HCT116 (cell line): ENCODE measurements around the gene CDH11. TPM values are rescaled to one million over a fixed set of nuclear protein-coding genes. Genes with fewer than 3 reads are reported as not detected.

Experiments used
- ATAC-seq: fragments of 200-7000 bp; cut with Tn5 transposase; 2 replicates; pipeline ENCODE4 v1.9.1; 2020; ENCODE audit warnings: mild to moderate bottlenecking, moderate library complexity
- BruUV-seq: library from RNA; stranded (reverse); fragments of 400-500 nt; replicated peaks from 2 replicates; lab custom pipeline; 2021; lab: Mats Ljungman, UMichigan
- CTCF ChIA-PET: fragments of 300-600 bp; sonication (Branson Sonifier 250); formaldehyde crosslinking; loops from one replicate; lab custom pipeline; 2021; ENCODE audit warnings: antibody characterized with exemption; lab: Charles Lee
- POLR2A ChIA-PET: fragments of 300-600, 350-600 bp; sonication (Branson Sonifier 250); formaldehyde crosslinking; loops from one replicate; lab custom pipeline; 2021; ENCODE audit warnings: antibody characterized with exemption; lab: Charles Lee
- RAD21 ChIA-PET, 2 experiments: fragments of 300-600 bp; sonication (Branson Sonifier 250); formaldehyde crosslinking; loops; one replicate each; lab custom pipeline; 2023; ENCODE audit warnings: low total read pairs in 2 of 2; ENCODE audit not compliant: uncharacterized antibody in 2 of 2, unreplicated experiment in 2 of 2, low non-redundant PET in 1 of 2; lab: Charles Lee
- DNase-seq: peaks from one replicate; pipeline ENCODE4 v3.0.0-alpha.2; 2010; ENCODE audit warnings: low read depth, low spot score
- H2AFZ ChIP-seq: fragments of 200-600 bp; shearing (Covaris generic), sonication (generic); 2 replicates; pipeline ENCODE4 v1.6.1; 2017; ENCODE audit warnings: low read depth, mixed run types, mixed read lengths, antibody characterized with exemption, low read length; ENCODE audit not compliant: poor library complexity, severe bottlenecking
- H3K27ac ChIP-seq: 2 replicates; pipeline ENCODE4 v1.5.1; 2012; ENCODE audit warnings: low read depth, low read length
- H3K27me3 ChIP-seq: fragments of 200-600 bp; sonication (generic); 2 replicates; pipeline ENCODE4 v1.6.1; 2016; ENCODE audit warnings: mixed run types, low read length, mixed read lengths; ENCODE audit not compliant: insufficient read depth
- H3K36me3 ChIP-seq, 2 experiments: fragments of 200-500 bp in 1 of 2; fragments of 200-600 bp in 1 of 2; sonication (Bioruptor generic) in 1 of 2; sonication (generic) in 1 of 2; 2 replicates each; pipeline versions ENCODE4 v1.5.1 to v1.6.1; 2014 to 2016; ENCODE audit warnings: low read length in 2 of 2, inconsistent platforms in 1 of 2, mixed read lengths in 1 of 2, mixed run types in 1 of 2; ENCODE audit not compliant: insufficient read depth in 2 of 2, control insufficient read depth in 1 of 2
- H3K4me1 ChIP-seq, 2 experiments: fragments of 200-600 bp in 1 of 2; sonication (generic) in 1 of 2; 2 replicates each; pipeline versions ENCODE4 v1.5.1 to v1.6.1; 2012 to 2017; ENCODE audit warnings: low read length in 2 of 2, inconsistent platforms in 1 of 2, mild to moderate bottlenecking in 1 of 2, mixed read lengths in 1 of 2, mixed run types in 1 of 2, moderate library complexity in 1 of 2; ENCODE audit not compliant: insufficient read depth in 2 of 2, control insufficient read depth in 1 of 2
- H3K4me2 ChIP-seq: fragments of 200-600 bp; sonication (generic); 2 replicates; pipeline ENCODE4 v1.6.1; 2017; ENCODE audit warnings: mixed run types, low read length, mixed read lengths
- H3K4me3 ChIP-seq, 2 experiments: fragments of 200-600 bp in 1 of 2; sonication (generic) in 1 of 2; replicated peaks in 1 of 2; 2 replicates each; pipeline ENCODE4 v1.5.1; 2011 to 2016; ENCODE audit warnings: low read length in 2 of 2, control low read depth in 1 of 2, low read depth in 1 of 2, mild to moderate bottlenecking in 1 of 2, mixed read lengths in 1 of 2, mixed run types in 1 of 2
- H3K79me2 ChIP-seq: fragments of 200-600 bp; sonication (generic); 2 replicates; pipeline ENCODE4 v1.6.1; 2017; ENCODE audit warnings: mild to moderate bottlenecking, mixed run types, low read length, moderate library complexity, mixed read lengths; ENCODE audit not compliant: insufficient read depth
- H3K9ac ChIP-seq: fragments of 200-600 bp; sonication (generic); 2 replicates; pipeline ENCODE4 v1.6.1; 2016; ENCODE audit warnings: low read length, mixed read lengths
- H3K9me2 ChIP-seq: fragments of 200-600 bp; sonication (generic), shearing (Covaris generic); 2 replicates; pipeline ENCODE4 v1.6.1; 2017; ENCODE audit warnings: mixed run types, mild to moderate bottlenecking, moderate library complexity; ENCODE audit not compliant: insufficient read depth
- H3K9me3 ChIP-seq, 2 experiments: fragments of 200-500 bp in 1 of 2; fragments of 200-600 bp in 1 of 2; sonication (Bioruptor generic) in 1 of 2; sonication (generic) in 1 of 2; 2 replicates each; pipeline ENCODE4 v1.6.1; 2014 to 2017; ENCODE audit warnings: low read length in 2 of 2, mixed read lengths in 2 of 2, inconsistent platforms in 1 of 2, low read depth in 1 of 2, mild to moderate bottlenecking in 1 of 2, mixed run types in 1 of 2, moderate library complexity in 1 of 2; ENCODE audit not compliant: control insufficient read depth in 1 of 2, insufficient read depth in 1 of 2
- H4K20me1 ChIP-seq: fragments of 200-600 bp; sonication (generic), shearing (Covaris generic); 2 replicates; pipeline ENCODE4 v1.6.1; 2017; ENCODE audit warnings: mixed run types, mild to moderate bottlenecking, moderate library complexity; ENCODE audit not compliant: insufficient read depth
- CEBPB ChIP-seq: IDR thresholded peaks from 2 replicates; pipeline ENCODE4 v1.6.1; 2012; ENCODE audit warnings: low read depth
- ELF1 ChIP-seq: IDR thresholded peaks from 2 replicates; pipeline ENCODE4 v1.6.1; 2012; ENCODE audit warnings: low read depth, borderline replicate concordance
- EZH2phosphoT487 ChIP-seq: fragments of 200-600 bp; IDR thresholded peaks from 2 replicates; pipeline ENCODE4 v1.6.1; 2018; ENCODE audit warnings: antibody characterized with exemption, borderline replicate concordance
- FOSL1 ChIP-seq: IDR thresholded peaks from 2 replicates; pipeline ENCODE4 v1.6.1; 2012; ENCODE audit warnings: low read depth
- POLR2A ChIP-seq: IDR thresholded peaks from 2 replicates; pipeline ENCODE4 v1.7.0; 2011; ENCODE audit warnings: borderline replicate concordance; ENCODE audit not compliant: insufficient read depth, insufficient read length; ENCODE audit errors: extremely low read depth
- POLR2AphosphoS5 ChIP-seq: IDR thresholded peaks from 2 replicates; pipeline ENCODE4 v1.6.1; 2011; ENCODE audit warnings: mild to moderate bottlenecking, low read depth, low read length, moderate library complexity
- RAD21 ChIP-seq: IDR thresholded peaks from 2 replicates; pipeline ENCODE4 v1.6.1; 2012; ENCODE audit warnings: low read depth, mild to moderate bottlenecking
- SIN3A ChIP-seq: IDR thresholded peaks from 2 replicates; pipeline ENCODE4 v1.6.1; 2012; ENCODE audit warnings: low read depth
- SRF ChIP-seq: IDR thresholded peaks from 2 replicates; pipeline ENCODE4 v1.6.1; 2012; ENCODE audit warnings: low read depth
- TCF7L2 ChIP-seq: IDR thresholded peaks from 2 replicates; pipeline ENCODE4 v1.7.0; 2011; ENCODE audit warnings: borderline replicate concordance, inconsistent platforms; ENCODE audit not compliant: insufficient read depth, insufficient read length; ENCODE audit errors: extremely low read depth
- YY1 ChIP-seq: IDR thresholded peaks from 2 replicates; pipeline ENCODE4 v1.6.1; 2011; ENCODE audit warnings: low read length, low read depth, moderate library complexity, mild to moderate bottlenecking; ENCODE audit not compliant: insufficient replicate concordance; ENCODE audit errors: extremely low read depth
- ZNF274 ChIP-seq: fragments of 200-500 bp; sonication (Bioruptor generic); IDR thresholded peaks from 2 replicates; pipeline ENCODE4 v1.6.1; 2014; ENCODE audit warnings: mild to moderate bottlenecking, low read depth, low read length, inconsistent platforms
- intact Hi-C: fragments of 100-400 bp; cut with micrococcal nuclease; formaldehyde crosslinking; loops from 2 replicates; pipeline ENCODE4 v1.10.0; 2022
- total RNA-seq: library from RNA; stranded (reverse); gene quantifications from one replicate; pipeline ENCODE4 v1.2.1, GENCODE V29; 2021; ENCODE audit not compliant: unreplicated experiment
- TF ChIP-seq, protein P1 (sequence below): IDR thresholded peaks from 2 replicates; pipeline ENCODE4 v1.6.1; 2012
- TF ChIP-seq, protein P2 (sequence below): IDR thresholded peaks from 2 replicates; pipeline ENCODE4 v1.6.1; 2012
- TF ChIP-seq, protein P3 (sequence below): IDR thresholded peaks from 2 replicates; pipeline ENCODE4 v1.6.1; 2011; ENCODE audit warnings: mild to moderate bottlenecking, low read length, moderate library complexity; ENCODE audit not compliant: insufficient replicate concordance; ENCODE audit errors: extremely low read depth

The CDH11 gene
- total RNA-seq, 1 experiment from 2014 or later, result 0.52 TPM

DNA sequence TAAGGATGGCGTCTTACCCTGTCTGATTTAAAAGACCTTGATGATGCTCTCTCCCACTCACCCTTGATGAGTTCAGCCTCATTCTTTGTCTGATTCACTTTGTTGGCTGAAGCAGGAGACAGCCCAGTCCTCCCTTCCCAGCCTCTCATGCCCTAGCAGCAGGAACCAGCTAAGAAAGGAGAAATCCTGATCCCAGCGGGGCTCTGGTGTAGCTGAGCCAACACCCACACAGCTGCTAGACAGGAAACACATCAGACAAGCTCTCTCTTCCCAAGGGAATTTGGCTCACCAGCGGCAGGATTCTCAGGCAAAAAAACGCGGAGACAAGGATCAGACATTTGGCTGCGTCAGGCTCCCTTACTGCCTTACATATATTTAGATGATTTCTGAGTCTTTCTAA lies 211.5 kb downstream of the CDH11 start:
- DNase-seq, result no peak
- CTCF ChIA-PET, result no interaction called here
- TF ChIP-seq SIN3A (no peak), SRF (no peak), ELF1 (no peak), POLR2AphosphoS5 (no peak), YY1 (no peak), CEBPB (no peak), POLR2A (no peak), TCF7L2 (no peak), ZNF274 (no peak), FOSL1 (no peak), EZH2phosphoT487 (no peak), RAD21 (no peak)
- TF ChIP-seq, protein P1, sequence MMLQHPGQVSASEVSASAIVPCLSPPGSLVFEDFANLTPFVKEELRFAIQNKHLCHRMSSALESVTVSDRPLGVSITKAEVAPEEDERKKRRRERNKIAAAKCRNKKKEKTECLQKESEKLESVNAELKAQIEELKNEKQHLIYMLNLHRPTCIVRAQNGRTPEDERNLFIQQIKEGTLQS, result no peak
- TF ChIP-seq, protein P2, sequence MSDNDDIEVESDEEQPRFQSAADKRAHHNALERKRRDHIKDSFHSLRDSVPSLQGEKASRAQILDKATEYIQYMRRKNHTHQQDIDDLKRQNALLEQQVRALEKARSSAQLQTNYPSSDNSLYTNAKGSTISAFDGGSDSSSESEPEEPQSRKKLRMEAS, result no peak
- TF ChIP-seq, protein P3, sequence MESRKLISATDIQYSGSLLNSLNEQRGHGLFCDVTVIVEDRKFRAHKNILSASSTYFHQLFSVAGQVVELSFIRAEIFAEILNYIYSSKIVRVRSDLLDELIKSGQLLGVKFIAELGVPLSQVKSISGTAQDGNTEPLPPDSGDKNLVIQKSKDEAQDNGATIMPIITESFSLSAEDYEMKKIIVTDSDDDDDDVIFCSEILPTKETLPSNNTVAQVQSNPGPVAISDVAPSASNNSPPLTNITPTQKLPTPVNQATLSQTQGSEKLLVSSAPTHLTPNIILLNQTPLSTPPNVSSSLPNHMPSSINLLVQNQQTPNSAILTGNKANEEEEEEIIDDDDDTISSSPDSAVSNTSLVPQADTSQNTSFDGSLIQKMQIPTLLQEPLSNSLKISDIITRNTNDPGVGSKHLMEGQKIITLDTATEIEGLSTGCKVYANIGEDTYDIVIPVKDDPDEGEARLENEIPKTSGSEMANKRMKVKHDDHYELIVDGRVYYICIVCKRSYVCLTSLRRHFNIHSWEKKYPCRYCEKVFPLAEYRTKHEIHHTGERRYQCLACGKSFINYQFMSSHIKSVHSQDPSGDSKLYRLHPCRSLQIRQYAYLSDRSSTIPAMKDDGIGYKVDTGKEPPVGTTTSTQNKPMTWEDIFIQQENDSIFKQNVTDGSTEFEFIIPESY, result no peak

More for the DNA sequence above, 211.5 kb downstream of the CDH11 start:
- no peaks in the 10 kb centered on the region for H3K9me2 ChIP-seq
- H3K27me3 ChIP-seq, result no peaks in the 10 kb centered on the region
- no peak overlapping the region for H3K4me3 ChIP-seq
- H3K4me1 ChIP-seq, result no peaks in the 10 kb centered on the region
- RAD21 ChIA-PET, result no interaction called here
- POLR2A ChIA-PET, result no interaction called here
- no peaks in the 10 kb centered on the region for H3K79me2 ChIP-seq
- H3K27ac ChIP-seq, result no peak overlapping the region
- intact Hi-C loops, result no loop called here
- BruUV-seq, result no TSS peak
- no peak overlapping the region for H3K9ac ChIP-seq
- ATAC-seq, result no peak
- no peak overlapping the region for H2AFZ ChIP-seq
- H3K36me3 ChIP-seq, result no peaks in the 10 kb centered on the region
- H3K4me2 ChIP-seq, result no peak overlapping the region
- no peaks in the 10 kb centered on the region for H4K20me1 ChIP-seq
- H3K9me3 ChIP-seq, result peaks cover 0 to 11% of the 10 kb centered on the region in 2 experiments; a peak in 3 of 4 replicates
